GM19035 (cell line): Measurements from ENCODE around the gene REV1.
A peak's percentile ranks its signal among the peaks of the same experiment; 100 is the strongest.
"Not testable (repeated sequence)": the region's sequence is repeated elsewhere in the genome, so short reads cannot be mapped to it uniquely, and the experiment has no call there.

Source experiments
- ATAC-seq: cut with Tn5 transposase; IDR thresholded peaks from one replicate; pipeline ENCODE4 v1.9.1; 2021; ENCODE audit not compliant: unreplicated experiment

The REV1 gene

GRCh38 chr2:99489761-99490622 lies at the start of gene REV1:
TSS of gene REV1 (minus strand) at chr2:99490017. CDS start at chr2:99464975, 25,042 bp downstream.
- ATAC-seq = peak; percentile 80

GRCh38 chr2:99537910-99538485 lies 48.2 kb upstream of the REV1 start:
- ATAC-seq = no peak

DNA sequence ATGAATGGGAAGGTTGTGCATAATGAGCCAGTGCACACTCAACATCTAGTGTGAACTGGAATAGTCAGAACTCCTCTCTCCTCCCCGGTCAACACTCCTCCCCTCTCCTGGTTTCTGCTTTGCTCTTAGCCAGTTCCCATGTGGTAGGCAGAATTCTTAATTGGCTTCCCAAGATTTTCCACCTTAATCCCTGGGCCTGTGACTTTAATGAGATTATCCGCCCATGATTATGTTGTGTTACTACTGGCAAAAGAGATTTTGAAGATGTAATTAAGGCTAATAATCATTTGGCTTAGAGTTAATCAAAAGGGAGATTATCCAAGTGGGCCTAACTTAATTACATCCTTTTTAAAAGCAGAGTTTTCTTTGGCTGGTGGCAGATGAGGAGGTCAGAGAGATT lies 34.2 kb upstream of the REV1 start:
- ATAC-seq = no peak

DNA sequence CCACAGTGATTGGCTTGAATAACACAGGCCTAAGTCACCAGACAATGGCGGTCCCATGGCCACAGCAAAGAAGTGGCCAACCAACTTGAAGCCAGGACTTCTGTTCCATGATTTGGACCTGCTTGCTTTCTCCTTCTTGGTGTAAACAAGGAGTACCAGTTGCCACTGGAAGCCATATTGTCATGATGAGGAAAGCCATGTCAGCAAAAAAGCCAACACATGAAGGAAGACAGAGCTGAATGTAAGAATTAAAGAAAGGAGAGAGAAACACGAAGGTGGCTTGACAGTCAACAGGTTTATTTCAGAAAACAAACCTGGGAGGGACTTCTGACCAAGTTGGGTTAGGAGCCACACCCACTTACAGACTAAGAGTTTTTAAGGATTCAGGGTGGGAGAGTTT lies 32.3 kb upstream of the REV1 start:
- no peak for ATAC-seq

DNA sequence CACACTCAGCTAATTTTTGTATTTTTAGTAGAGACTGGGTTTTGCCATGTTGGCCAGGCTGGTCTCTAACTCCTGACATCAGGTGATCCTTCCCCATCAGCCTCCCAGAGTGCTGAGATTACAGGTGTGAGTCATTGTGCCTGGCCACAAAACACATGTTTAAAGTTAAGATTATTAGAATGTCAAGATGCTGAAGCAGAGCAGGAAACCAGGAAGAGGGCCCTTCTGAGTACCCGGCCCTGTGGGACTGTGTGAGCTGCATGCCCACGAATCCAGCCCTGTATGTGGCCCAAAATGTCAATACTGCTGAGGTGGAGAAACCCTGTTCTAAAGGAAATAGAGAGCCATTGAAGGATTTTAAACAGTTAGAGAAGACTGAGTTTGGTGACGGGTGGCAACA lies 31.0 kb upstream of the REV1 start:
- no peak for ATAC-seq

- ATAC-seq = no peak
Measured at GRCh38 chr2:99520195-99520594, 30.4 kb upstream of the REV1 start.

DNA sequence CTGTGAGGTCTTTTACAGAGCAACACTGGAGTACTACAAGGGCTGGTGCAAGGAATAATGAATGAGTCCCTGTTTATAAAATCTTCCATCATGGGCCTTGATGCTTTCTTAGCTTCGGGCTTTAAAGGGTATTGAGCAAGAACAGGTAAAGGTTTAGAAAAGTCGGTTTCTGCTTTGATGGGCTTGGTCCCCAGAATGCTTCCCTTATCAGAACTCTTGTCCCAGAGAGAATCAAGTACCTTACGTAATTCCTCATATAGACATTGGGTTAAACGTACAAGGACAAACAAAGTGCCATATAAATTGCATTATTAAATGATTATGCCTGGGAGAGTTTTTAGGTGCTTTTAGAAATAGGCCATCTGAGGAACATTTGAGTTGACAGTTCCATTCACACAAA lies 24.5 kb upstream of the REV1 start:
- ATAC-seq = no peak

DNA sequence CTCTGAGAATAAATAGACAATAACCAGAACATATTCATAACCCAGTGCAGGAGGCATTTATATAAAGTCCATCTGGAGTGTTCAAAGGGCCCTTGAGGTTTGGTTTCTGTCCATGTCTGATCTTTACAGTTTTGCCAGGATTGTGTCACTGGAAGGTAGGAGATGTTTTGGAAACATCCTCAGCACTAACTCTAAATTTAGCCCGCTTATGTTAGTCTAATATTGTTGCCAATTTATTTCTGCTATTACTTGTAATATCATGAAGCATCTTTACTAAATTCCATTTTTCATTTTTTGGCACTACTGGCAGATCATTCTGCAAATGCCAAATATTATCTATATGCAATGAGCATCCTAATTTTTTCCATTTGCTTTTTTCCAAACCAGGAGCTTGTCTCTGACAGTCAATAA lies 22.4 kb upstream of the REV1 start:
- no peak for ATAC-seq

GRCh38 chr2:99509387-99509786 lies 19.6 kb upstream of the REV1 start:
- ATAC-seq = no peak

- ATAC-seq = no peak
Measured at GRCh38 chr2:99507937-99508818, 18.4 kb upstream of the REV1 start.

DNA sequence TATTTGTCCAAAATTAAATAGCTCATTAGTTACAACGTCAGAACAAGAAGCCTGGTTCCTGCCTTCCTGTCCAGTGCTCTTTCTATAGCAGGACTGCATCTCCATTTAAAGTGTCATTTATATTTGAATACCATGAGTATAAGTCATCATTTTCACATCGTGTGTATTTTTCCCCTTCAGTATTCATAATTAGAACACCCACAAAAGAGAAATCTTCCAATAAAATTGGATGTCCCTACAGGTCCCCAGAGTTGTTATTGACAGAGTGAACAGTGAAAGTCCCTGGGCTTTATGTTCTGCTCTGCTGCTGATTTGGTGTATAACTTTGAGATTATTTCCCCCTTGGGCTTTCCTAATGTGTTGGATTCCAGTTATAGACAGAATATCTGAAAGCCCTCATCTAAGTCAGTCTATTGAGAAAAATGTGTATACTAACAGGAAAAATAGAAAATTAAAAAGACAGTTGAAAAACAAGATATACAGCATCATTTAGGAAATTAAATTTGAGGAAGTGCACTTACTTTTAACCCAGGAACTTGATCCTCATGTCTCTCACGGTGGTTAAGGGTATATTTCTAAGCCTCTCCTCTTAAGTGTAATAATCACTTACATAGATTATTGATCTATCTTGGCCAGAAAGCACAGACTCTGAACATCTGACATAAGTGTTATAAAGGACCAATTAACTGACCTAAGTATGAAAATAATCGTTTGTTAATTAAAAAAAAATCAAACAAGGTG lies 15.2 kb upstream of the REV1 start:
- no peak for ATAC-seq

- not testable (repeated sequence) for ATAC-seq
Measured at GRCh38 chr2:99503662-99504416, 14.0 kb upstream of the REV1 start.

GRCh38 chr2:99496021-99496420 lies 6.2 kb upstream of the REV1 start:
- no peak for ATAC-seq

DNA sequence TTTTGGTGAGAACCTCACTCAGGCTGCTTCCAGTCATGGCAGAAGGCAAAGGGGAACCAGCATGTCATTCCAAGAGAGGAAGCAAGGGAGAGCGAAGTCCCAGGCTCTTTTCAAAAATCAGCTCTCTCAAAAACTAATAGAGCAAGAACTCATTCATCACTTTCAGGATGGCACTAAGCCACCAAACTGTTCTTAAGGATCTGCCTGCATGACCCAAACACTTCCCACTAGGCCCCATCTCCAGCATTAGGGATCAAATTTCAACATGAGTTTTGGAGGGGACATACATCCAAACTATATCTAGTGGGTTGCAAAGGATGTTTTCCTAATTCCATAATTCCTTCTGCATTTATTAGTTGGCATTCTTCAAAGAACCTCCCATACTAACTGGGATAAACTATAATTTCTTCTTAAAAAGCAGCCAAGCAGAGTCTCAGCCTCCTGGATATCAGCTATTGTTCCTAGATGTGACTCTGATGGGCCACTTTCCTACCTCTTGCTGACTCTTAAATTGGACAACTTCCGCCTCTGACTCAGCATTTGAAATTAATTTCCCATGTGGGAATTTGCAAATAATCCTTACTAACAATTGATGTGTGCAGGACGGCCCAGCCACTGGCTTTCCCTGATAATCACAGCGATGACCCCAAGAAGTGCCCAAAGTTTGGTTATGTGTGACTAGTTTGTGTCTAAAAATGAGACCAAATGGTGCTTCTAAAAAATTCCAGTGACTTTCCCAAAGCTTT lies 5.5 kb upstream of the REV1 start:
- no peak for ATAC-seq

DNA sequence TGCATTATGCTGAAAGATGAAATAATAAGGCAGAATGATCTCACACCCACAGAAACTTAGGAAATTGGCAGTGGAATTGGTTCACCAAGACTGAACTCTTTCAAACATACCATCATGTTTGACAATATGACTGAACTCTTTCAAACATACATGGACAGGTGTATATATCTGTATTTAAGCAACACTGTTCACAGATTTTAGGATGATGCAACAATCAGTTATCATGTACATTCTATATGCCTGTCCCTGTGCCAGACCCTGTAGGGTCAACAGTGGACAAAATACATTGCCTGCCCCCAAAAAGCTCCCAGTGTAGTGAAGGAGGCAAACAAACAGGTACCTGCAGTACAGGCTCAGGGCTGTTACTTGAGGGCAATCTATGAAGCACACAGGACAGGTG lies 2.9 kb upstream of the REV1 start:
- no peak for ATAC-seq

DNA sequence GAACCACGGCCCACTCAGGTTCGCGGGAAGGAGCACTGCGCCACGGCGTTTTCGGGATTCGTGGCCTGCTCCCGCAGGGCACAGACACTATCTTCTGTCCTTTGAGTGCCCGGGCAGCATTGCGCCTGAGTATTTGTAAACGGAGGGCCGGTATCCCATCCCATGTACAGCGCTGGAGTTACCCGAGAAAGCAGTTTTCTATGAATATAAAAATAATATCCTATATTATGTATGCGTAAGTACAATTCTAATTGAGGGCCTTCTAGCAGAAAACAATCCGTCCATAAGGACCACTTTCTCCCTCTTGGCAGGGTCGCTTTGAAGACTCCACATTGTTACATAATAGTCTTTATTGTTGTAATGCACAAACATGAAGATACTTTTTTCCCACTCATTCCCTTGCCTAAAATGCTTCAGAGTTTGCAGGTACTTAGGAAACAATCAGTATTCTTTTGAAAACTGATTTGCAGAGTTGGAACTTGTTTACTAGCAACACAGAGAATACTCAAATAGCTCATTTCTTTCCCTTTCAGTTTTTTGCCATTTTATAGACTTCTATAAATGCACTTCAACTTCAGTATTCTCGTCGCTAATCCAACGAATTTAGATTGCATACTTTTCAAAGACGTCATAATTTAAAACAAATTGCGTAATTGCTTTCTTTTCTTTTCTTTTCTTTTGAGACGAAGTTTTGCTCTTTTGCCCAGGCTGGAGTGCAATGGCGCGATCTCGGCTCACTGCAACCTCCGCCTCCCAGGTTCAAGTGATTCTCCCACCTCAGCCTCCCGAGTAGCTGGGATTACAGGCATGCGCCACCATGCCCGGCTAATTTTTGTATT lies 1.0 kb upstream of the REV1 start:
- ATAC-seq = no peak

- peak; percentile 43 for ATAC-seq
Measured at GRCh38 chr2:99489063-99489760, 605 bp downstream of the REV1 start.

DNA sequence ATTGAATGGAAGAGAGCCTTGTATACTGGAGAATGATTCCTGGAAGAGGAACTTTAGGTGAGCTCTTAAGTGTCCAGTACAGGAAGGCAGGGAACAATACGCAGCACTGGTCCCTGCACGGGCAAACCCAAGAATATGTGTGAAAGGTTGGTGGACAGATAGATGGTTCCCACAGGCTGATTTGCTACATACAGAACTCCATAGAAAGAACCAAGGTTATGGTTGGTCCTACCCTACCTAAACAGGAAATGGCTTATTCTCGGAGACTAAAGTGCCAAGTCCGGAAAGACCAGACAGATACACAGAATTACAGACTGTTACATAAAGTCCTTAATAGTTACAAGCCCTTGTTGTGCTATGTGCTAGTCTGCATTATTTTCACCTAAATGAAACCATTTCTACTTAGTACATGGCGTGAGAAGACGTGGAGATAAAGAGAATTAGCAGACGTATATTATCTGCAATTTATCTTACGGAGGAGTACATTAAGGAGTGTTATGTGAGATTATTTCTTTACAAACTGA lies 1.2 kb downstream of the REV1 start:
- no peak for ATAC-seq
